NCI-H524 (cell line): ENCODE measurements around the gene ZNF282.
"Not testable (repeated sequence)": the region's sequence is repeated elsewhere in the genome, so short reads cannot be mapped to it uniquely, and the experiment has no call there.

Source experiments
- DNase-seq, 2 experiments: peaks; one replicate each; lab custom pipeline; 2025; lab: John Stamatoyannopoulos, UW

Gene ZNF282

DNA sequence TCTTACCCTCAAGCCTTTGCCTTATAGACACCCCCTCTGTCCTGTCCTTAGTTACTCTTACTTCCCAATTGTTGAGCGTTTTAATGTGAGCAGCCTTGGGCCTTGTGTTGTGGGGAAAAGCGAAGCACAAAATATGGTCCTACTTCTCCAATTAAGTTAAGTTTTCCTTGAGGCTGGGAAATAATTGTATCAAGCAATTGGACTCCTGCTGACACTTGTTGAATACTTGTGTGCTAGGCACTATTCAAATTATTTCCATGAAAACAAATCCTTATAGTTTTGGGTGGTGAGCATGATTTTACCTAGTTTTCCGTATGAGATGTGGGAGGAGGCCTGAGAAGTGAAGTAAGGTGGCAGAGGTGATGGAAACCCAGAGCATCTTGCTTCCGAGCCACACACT lies 61.2 kb downstream of the ZNF282 start:
- no peak for DNase-seq

DNA sequence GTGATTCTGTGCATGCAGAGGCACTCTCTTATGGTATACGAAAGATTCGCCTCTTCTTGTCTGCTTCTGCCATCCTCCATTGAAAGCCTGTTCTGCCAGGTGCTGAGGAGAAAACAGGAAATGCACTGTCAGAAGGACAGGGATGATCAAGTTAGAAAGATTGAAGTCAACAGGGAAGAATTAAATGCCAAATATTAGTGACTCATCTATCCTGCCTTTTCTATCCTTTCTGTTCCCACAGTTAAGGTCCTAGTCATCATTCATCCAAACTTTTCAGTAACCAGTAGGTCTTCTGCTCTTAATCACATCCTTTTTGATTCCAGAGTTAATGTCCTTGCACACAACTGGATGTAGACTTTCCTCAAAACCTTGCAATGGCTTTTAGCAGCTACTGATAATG lies 61.8 kb downstream of the ZNF282 start:
- no peak for DNase-seq

DNA sequence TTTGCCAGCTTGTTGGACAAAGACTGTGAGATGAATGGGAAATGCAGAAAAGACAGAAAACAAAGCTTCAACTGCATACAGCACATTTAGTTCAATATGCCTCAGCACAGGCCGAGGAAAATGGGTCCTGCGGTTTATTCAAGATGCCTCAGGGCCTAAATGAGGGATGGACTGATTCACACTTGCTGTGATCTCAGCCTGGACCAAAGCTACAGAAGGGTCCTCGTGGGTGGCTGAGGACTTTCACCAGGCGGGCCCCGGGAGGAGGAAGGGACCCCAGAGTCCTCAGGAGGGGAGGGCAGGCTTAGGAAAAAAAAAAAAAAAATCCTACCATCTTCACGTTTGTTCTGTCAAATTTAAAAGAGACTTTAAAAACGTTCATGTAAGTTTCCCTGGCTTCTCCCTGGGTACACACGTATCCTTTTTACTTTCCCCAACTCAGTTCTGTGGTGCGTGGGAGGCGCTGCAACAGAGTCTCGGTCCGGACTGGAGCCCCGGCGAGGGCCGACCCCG lies 66.0 kb downstream of the ZNF282 start:
- DNase-seq = no peak

DNA sequence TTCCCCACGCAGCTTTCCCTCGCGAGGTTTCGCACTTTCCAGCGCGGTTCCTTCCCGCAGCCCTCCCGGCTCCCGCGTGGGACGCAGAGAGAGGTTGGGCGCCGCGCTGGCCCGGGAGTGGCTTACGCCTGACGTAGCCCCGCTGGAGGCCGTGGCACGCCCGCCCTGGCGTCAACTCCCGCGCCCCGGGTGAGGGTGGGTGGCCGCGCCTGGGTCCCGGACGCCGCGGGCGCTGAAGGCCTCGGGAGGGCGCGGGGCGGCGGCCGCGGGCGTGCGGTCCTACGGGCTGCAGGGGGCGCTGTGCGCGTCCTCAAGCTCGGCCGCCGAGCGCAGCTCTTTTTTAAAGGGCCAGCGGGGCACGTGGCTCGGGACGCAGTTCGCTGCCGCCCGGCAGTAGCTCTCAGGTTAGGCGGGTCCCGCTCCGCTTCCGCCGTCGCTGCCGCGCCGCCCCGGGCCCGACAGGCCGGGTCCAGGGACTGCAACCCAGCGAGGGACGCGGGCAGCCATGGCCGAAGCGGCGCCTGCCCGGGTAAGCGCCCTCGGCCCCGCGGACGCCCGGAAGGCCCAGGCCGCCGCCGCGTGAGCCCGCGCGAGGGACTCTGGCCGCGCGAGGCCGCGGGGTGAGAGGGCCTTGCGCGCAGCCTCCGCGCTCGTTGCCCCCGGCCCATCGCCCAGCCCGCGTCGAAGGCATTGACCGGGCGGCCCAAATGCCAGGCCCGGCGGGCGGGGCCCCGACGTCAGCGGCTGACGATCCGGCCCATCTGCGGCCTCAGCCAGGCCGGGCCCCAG lies 66.7 kb downstream of the ZNF282 start, which contains the start of gene ZNF783:
ZNF783 (plus strand) TSS at position 368 of the 789 bp plus-strand sequence; CDS start at position 506, 138 bp downstream.
- DNase-seq = peak; percentile 55 to 81

DNA sequence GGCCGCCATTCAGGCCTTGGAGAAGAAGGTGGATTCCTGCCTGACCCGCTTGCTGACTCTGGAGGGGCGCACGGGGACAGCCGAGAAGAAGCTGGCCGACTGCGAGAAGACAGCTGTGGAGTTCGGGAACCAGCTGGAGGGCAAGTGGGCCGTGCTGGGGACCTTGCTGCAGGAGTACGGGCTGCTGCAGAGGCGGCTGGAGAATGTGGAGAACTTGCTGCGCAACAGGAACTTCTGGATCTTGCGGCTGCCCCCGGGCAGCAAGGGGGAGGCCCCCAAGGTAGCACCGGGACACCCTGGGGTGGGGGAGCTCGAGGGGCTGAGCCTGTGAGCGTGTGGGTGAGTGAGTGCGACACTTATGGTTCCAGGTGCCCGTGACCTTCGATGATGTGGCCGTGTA lies 71.1 kb downstream of the ZNF282 start:
- no peak for DNase-seq

DNA sequence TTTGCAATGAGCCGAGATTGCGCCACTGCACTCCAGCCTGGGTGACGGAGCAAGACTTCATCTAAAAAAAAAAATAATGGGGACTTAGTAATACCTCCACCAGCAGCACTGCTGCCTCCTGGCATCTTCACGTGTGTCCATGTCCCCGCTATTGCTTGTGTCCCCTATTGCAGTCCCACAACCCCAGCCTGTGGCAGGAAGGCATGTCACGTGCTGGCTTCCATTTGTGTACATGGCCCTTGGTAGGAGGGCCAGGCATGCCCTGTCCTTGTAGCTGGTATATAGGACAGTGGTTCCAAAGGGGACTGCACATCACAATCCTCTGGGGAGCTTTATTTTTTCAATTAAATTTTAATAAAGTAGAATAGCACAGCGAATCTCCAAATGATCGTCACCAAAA lies 72.4 kb downstream of the ZNF282 start:
- no peak for DNase-seq

DNA sequence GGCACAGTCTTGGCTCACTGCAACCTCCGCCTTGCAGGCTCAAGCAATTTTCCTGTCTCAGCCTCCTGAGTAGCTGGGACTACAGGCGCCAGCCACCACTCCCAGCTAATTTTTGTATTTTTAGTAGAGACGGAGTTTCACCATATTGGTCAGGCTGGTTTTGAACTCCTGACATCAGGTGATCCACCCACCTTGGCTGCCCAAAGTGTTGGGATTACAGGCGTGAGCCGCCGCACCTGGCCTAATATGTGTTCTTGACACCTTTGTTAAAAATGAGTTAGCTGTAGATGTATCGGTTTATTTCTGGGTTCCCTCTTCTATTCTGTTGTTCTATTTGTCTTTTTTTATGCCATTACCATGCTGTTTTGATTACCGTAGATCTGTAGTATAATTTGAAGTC lies 79.1 kb downstream of the ZNF282 start:
- DNase-seq = not testable (repeated sequence)
